ENCODE data around the gene RAPGEF3. TPM values are rescaled to one million over a fixed set of nuclear protein-coding genes. Genes with fewer than 3 reads are reported as not detected.

RAPGEF3 gene
- total RNA-seq, 2 donors from 2014 or later: 11.4 to 19.6 TPM

DNA sequence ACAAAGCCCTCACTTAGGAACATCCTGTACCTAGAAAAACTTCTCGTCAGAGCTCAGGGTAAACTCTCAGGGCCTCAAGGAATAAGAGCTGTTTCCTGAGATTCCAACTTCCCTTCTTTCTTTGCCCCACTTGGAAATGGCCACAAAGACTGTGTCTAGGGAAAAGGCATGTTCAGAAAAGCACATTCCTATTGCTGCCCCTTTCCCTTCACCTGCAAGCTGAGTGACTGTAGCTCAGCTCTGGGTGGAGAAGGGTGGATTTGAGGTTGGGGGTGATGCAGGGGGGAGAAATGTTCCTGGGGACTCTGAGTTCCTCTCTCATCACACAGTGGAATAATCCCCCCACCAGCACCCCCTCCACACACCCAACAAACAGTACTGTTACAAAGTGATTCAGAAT is 40.1 kb downstream of the RAPGEF3 start:
- no peak overlapping the region for H3K4me3 ChIP-seq (ENCODE audit: low read length)
- H3K36me3 ChIP-seq (ENCODE audit: control insufficient read depth, insufficient read depth, low read length): no peaks in the 10 kb centered on the region
- 100% methylated on average over 1 of the region's 1 CpG; no CpG with 5 or more reads in 1 of the 2 experiments for WGBS, 2 experiments (ENCODE audit: insufficient coverage in 1 of 2, insufficient read length in 1 of 2)
- TF ChIP-seq, protein P1, sequence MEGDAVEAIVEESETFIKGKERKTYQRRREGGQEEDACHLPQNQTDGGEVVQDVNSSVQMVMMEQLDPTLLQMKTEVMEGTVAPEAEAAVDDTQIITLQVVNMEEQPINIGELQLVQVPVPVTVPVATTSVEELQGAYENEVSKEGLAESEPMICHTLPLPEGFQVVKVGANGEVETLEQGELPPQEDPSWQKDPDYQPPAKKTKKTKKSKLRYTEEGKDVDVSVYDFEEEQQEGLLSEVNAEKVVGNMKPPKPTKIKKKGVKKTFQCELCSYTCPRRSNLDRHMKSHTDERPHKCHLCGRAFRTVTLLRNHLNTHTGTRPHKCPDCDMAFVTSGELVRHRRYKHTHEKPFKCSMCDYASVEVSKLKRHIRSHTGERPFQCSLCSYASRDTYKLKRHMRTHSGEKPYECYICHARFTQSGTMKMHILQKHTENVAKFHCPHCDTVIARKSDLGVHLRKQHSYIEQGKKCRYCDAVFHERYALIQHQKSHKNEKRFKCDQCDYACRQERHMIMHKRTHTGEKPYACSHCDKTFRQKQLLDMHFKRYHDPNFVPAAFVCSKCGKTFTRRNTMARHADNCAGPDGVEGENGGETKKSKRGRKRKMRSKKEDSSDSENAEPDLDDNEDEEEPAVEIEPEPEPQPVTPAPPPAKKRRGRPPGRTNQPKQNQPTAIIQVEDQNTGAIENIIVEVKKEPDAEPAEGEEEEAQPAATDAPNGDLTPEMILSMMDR (conservative IDR thresholded peaks at IDR 0.05): no peak
- H3K9me3 ChIP-seq (ENCODE audit: control insufficient read depth, low read length): no peaks in the 10 kb centered on the region
- H3K9ac ChIP-seq (ENCODE audit: extremely low read depth, low read length, poor library complexity, severe bottlenecking): no peak overlapping the region
- Mint-ChIP-seq H3K27ac (no peak overlapping the region), H3K9me3 (no peaks in the 10 kb centered on the region), H3K36me3 (ENCODE audit: low read depth) (no peaks in the 10 kb centered on the region), H3K4me1 (peaks cover 10% of the 10 kb centered on the region), H3K4me3 (no peak overlapping the region), H3K27me3 (ENCODE audit: insufficient read depth) (peaks cover 20% of the 10 kb centered on the region)
- no peak overlapping the region for H3K27ac ChIP-seq (ENCODE audit: low read depth, low read length)
- peak; percentile 37 for DNase-seq
- H3K27me3 ChIP-seq (ENCODE audit: control insufficient read depth, insufficient read depth, low read length, poor library complexity, severe bottlenecking): no peaks in the 10 kb centered on the region
- H3K4me1 ChIP-seq (ENCODE audit: control insufficient read depth, insufficient read depth, low read length): peaks cover 6% of the 10 kb centered on the region

DNA sequence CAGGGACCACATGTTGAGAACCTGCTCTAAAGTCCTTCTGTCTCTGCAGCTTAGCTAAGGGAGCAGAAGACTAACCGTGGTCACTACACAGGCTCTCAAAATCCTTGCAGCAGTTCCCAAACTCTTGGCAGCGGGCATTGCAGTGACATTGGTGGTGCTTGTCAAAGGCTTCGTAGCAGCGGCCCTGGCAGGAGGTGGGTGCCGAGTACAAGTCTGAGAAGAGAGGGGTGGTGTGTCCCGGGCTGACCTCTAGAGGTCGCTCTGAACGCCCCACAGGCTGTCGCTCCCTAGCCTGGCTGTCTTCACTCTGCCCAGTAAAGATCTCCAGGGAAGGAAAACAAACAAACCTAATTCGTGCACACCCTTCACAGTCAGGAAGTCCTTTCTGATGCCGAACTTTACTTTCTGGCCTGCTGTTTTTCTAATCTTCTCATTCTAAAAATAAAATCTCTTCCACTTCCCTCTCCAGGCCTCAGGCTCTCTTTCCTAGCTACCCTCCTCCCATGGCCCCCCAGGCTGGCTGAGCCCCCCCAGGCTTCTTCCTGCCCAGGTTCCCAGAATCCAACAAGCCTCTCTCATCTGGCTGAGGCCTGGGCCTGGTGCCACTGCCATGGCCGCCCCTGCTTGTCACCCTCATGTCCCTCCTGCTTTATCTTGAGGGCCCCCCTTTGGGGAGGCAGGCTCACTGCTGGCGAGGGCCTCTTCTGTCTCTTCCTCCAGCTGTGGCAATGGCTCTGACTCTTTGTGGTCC is 41.1 kb downstream of the RAPGEF3 start:
- no peaks in the 10 kb centered on the region for H3K27me3 ChIP-seq (ENCODE audit: control insufficient read depth, insufficient read depth, low read length, poor library complexity, severe bottlenecking)
- no peak overlapping the region for H3K4me3 ChIP-seq (ENCODE audit: low read length)
- no peak overlapping the region for H3K27ac ChIP-seq (ENCODE audit: low read depth, low read length)
- Mint-ChIP-seq H3K4me1 (peaks cover 11% of the 10 kb centered on the region), H3K9me3 (no peaks in the 10 kb centered on the region), H3K4me3 (no peak overlapping the region), H3K36me3 (ENCODE audit: low read depth) (no peaks in the 10 kb centered on the region), H3K27ac (peak overlapping the region; percentile 95), H3K27me3 (ENCODE audit: insufficient read depth) (peaks cover 18% of the 10 kb centered on the region)
- H3K36me3 ChIP-seq (ENCODE audit: control insufficient read depth, insufficient read depth, low read length): no peaks in the 10 kb centered on the region
- DNase-seq: peak; percentile 97
- H3K9ac ChIP-seq (ENCODE audit: extremely low read depth, low read length, poor library complexity, severe bottlenecking): peak overlapping the region; percentile 18
- no peaks in the 10 kb centered on the region for H3K9me3 ChIP-seq (ENCODE audit: control insufficient read depth, low read length)
- TF ChIP-seq, protein P1 (conservative IDR thresholded peaks at IDR 0.05): peak; percentile 96
- H3K4me1 ChIP-seq (ENCODE audit: control insufficient read depth, insufficient read depth, low read length): peaks cover 6% of the 10 kb centered on the region
- 21 to 39% methylated on average over 9 to 13 of the region's 13 CpGs for WGBS, 2 experiments (ENCODE audit: insufficient coverage in 1 of 2, insufficient read length in 1 of 2)

DNA sequence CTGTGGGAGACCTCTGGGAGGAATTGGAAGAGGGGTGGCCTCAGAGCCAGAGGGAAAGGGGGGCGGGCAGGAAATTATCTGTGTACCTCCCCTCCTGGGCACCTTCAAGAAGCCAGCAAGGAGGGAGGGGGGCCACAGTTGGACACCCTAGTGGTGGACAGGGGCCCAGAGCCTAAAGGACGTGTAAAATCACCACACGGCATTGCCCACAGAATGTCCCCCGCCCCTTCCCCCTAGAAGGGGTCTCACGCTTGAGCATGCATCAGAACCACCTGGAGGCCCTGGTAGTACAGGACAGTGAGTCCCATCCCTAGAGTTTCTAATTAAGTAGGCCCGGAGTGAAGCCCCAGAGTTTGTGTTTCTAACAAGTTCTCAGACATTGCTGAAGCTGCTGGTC is 41.6 kb downstream of the RAPGEF3 start:
- Histone ChIP-seq H3K27ac (ENCODE audit: low read depth, low read length) (no peak overlapping the region), H3K4me1 (ENCODE audit: control insufficient read depth, insufficient read depth, low read length) (peaks cover 11% of the 10 kb centered on the region), H3K4me3 (ENCODE audit: low read length) (no peak overlapping the region), H3K36me3 (ENCODE audit: control insufficient read depth, insufficient read depth, low read length) (no peaks in the 10 kb centered on the region), H3K9me3 (ENCODE audit: control insufficient read depth, low read length) (no peaks in the 10 kb centered on the region), H3K27me3 (ENCODE audit: control insufficient read depth, insufficient read depth, low read length, poor library complexity, severe bottlenecking) (no peaks in the 10 kb centered on the region), H3K9ac (ENCODE audit: extremely low read depth, low read length, poor library complexity, severe bottlenecking) (no peak overlapping the region)
- no peak overlapping the region for H3K27ac Mint-ChIP-seq
- H3K9me3 Mint-ChIP-seq: no peaks in the 10 kb centered on the region
- TF ChIP-seq, protein P1 (conservative IDR thresholded peaks at IDR 0.05): no peak
- DNase-seq: no peak
- no peaks in the 10 kb centered on the region for H3K36me3 Mint-ChIP-seq (ENCODE audit: low read depth)
- H3K4me1 Mint-ChIP-seq: peaks cover 17% of the 10 kb centered on the region
- WGBS, 2 experiments (ENCODE audit: insufficient coverage in 1 of 2, insufficient read length in 1 of 2): 84 to 87% methylated on average over 6 of the region's 6 CpGs
- H3K4me3 Mint-ChIP-seq: no peak overlapping the region
- H3K27me3 Mint-ChIP-seq (ENCODE audit: insufficient read depth): peaks cover 18% of the 10 kb centered on the region

All from endodermal cell (in vitro differentiated cells).